Measurements from ENCODE around the gene SRMS.

The SRMS gene

GRCh38 chr20:63552481-63553249 lies 5.1 kb upstream of the SRMS start:
- no peak for DNase-seq (ENCODE audit: low spot score)

- no peak for DNase-seq (ENCODE audit: low spot score)
Measured at GRCh38 chr20:63551068-63551467, 3.5 kb upstream of the SRMS start.

GRCh38 chr20:63549679-63550282 lies 2.2 kb upstream of the SRMS start:
- DNase-seq (ENCODE audit: low spot score): no peak

GRCh38 chr20:63549019-63549418 lies 1.5 kb upstream of the SRMS start:
- DNase-seq (ENCODE audit: low spot score): no peak

GRCh38 chr20:63548542-63548941 lies 993 bp upstream of the SRMS start:
- DNase-seq (ENCODE audit: low spot score): no peak

- no peak for DNase-seq (ENCODE audit: low spot score)
Measured at GRCh38 chr20:63546956-63547724, 409 bp downstream of the SRMS start.

GRCh38 chr20:63546256-63546955 lies 1.1 kb downstream of the SRMS start:
- no peak for DNase-seq (ENCODE audit: low spot score)

- DNase-seq (ENCODE audit: low spot score): no peak
Measured at GRCh38 chr20:63545814-63546213, 1.7 kb downstream of the SRMS start.

- DNase-seq (ENCODE audit: low spot score): no peak
Measured at GRCh38 chr20:63544958-63545516, 2.5 kb downstream of the SRMS start.

GRCh38 chr20:63544241-63544957 lies 3.1 kb downstream of the SRMS start:
- no peak for DNase-seq (ENCODE audit: low spot score)

GRCh38 chr20:63543733-63544132 lies 3.8 kb downstream of the SRMS start:
- DNase-seq (ENCODE audit: low spot score): no peak

- no peak for DNase-seq (ENCODE audit: low spot score)
Measured at GRCh38 chr20:63543131-63543530, 4.4 kb downstream of the SRMS start.

GRCh38 chr20:63542696-63543095 lies 4.9 kb downstream of the SRMS start:
- DNase-seq (ENCODE audit: low spot score): no peak

GRCh38 chr20:63542031-63542559 lies 5.5 kb downstream of the SRMS start:
- no peak for DNase-seq (ENCODE audit: low spot score)

- no peak for DNase-seq (ENCODE audit: low spot score)
Measured at GRCh38 chr20:63541371-63541770, 6.2 kb downstream of the SRMS start.

- no peak for DNase-seq (ENCODE audit: low spot score)
Measured at GRCh38 chr20:63540417-63541186, 6.9 kb downstream of the SRMS start.

GRCh38 chr20:63539441-63540370 lies 7.8 kb downstream of the SRMS start:
- no peak for DNase-seq (ENCODE audit: low spot score)

- no peak for DNase-seq (ENCODE audit: low spot score)
Measured at GRCh38 chr20:63539092-63539430, 8.5 kb downstream of the SRMS start.
